RPMI7951 (cell line): Measurements from ENCODE around the gene LONP2. TPM values are rescaled to one million over a fixed set of nuclear protein-coding genes. Genes with fewer than 3 reads are reported as not detected.
A peak's percentile ranks its signal among the peaks of the same experiment; 100 is the strongest.
"Not testable (repeated sequence)": the region's sequence is repeated elsewhere in the genome, so short reads cannot be mapped to it uniquely, and the experiment has no call there.

Experiments
- DNase-seq: peaks from one replicate; pipeline ENCODE4 v3.0.0-alpha.2; 2012; ENCODE audit warnings: low read depth
- total RNA-seq: library from RNA; depleted of rRNA; stranded (reverse); fragments of >200 nt; shearing (Covaris generic); gene quantifications from 2 replicates; pipeline ENCODE4 v1.2.3, GENCODE V29; 2014

The LONP2 gene
- total RNA-seq, 1 experiment from 2014 or later: 47.9 TPM

GRCh38 chr16:48366165-48367093 is 122.3 kb downstream of the LONP2 start:
- DNase-seq: peak; percentile 74

- DNase-seq: no peak
Measured at GRCh38 chr16:48367441-48368049, 123.4 kb downstream of the LONP2 start.

- no peak for DNase-seq
Measured at GRCh38 chr16:48369765-48370164, 125.7 kb downstream of the LONP2 start.

DNA sequence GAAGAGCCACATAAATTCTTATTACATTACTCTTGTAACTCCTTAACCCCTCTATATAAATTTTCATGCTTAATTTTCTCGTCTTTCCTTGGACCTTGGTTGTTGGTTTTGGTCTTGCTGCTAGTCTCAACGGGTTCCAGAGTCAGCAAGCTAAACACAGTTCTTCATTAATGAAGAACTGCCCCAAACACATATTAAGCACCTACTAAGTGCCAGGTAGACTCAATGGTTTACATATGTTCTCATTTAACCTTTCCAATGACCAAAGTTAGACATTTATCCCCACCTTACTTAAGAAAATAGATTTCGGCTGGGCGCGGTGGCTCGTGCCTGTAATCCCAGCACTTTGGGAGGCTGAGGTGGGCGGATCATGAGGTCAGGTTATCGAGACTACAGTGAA is 126.1 kb downstream of the LONP2 start:
- no peak for DNase-seq

DNA sequence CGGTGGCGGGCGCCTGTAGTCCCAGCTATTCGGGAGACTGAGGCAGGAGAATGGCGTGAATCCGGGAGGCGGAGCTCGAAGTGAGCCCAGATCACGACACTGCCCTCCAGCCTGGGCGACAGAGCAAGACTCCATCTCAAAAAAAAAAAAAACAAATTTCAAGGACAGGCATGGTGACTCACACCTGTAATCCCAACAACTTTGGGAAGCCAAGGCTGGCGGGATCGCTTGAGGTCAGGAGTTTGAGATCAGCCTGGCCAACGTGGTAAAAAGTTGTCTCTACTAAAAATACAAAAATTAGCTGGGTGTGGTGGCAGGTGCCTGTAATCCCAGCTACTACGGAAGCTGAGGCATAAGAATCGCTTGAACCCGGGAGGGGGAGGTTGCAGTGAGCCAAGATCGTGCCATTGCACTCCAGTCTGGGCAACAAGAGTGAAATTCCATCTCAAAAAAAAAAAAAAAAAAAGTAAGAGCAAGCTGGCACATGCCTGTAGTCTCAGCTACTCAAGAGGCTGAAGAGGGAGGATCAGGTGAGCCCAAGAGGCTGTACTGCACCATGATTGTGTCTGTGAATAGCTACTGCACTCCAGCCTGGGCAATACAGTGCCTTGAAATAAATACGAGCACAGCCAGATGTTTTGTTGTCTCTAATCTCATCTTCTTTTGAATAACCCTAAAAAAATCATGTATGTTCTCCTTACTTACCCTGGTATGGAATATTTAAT is 126.7 kb downstream of the LONP2 start:
- not testable (repeated sequence) for DNase-seq

DNA sequence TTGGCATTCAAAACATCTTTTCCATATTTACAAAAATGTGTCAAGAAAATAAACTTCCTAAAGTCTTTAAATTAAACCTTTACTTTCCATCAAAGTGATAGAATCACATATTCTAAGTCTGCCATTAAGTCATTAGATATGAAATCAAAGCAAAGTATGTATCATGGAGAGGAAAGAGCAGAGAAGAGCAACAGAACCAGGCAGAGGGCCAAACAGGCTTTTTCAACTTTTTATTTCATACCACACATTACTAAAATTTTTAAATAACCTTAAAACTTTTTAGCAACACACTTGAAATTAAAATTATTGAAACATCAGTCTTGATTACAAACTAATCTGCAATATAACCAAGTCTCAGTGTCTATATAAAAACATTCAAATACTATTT is 127.3 kb downstream of the LONP2 start:
- no peak for DNase-seq

- DNase-seq: no peak
Measured at GRCh38 chr16:48372744-48373143, 128.6 kb downstream of the LONP2 start.

DNA sequence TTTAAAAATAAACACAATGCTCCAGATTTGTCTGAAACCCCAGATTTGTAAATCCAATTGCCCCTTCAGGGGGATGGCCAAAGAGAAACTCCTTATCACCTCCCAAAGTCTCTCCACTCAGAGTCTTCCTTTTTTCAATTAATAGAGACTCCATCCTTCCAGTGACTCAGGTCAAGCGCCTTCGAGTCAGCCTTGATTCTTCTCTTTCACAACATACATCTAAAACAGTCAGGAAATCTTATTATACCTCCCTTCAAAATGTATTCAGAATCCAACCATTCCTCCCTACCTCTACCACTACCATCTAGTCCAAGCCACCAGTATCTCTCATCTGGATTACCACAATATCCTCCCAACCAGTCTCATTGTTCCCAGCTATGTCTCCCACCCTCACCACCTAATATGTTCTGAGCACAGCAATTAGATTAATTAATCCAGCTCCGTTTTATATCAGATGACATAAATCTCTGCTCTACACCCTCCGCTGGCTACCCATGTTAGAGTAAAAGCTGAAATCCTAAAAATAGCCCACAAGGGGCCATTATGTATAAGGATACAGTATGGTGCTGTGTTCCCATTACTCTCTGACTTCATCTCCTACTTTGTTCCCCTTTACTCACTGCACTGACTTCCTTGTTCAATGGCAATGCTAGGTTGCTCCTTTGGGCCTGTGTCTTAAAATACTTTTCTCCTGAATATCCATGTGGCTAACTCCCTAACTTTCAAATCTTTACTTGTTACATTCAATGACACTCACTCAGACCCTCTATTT is 129.3 kb downstream of the LONP2 start:
- no peak for DNase-seq

GRCh38 chr16:48374255-48374654 is 130.2 kb downstream of the LONP2 start:
- no peak for DNase-seq

GRCh38 chr16:48377301-48377700 is 133.2 kb downstream of the LONP2 start:
- DNase-seq: not testable (repeated sequence)

GRCh38 chr16:48378276-48378675 is 134.2 kb downstream of the LONP2 start:
- no peak for DNase-seq

- no peak for DNase-seq
Measured at GRCh38 chr16:48378836-48379235, 134.7 kb downstream of the LONP2 start.

GRCh38 chr16:48381201-48381600 is 137.1 kb downstream of the LONP2 start:
- DNase-seq: peak; percentile 57

DNA sequence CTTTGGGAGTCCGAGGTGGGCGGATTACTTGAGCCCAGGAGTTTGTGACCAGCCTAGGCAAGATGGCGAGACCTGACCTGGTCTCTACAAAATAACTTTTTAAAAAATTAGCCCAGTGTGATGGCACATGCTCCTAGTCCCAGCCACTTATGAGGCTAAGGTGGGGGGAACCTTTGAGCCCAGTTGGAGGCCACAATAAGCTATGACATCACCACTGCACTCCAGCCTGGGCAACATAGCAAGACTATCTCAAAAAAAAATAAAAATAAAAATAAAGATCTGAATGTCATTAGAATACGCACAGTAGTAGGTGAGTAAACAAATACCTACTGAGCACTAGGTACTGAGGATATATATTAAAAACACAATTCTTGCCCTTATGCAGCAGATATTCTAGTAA is 138.0 kb downstream of the LONP2 start:
- no peak for DNase-seq

DNA sequence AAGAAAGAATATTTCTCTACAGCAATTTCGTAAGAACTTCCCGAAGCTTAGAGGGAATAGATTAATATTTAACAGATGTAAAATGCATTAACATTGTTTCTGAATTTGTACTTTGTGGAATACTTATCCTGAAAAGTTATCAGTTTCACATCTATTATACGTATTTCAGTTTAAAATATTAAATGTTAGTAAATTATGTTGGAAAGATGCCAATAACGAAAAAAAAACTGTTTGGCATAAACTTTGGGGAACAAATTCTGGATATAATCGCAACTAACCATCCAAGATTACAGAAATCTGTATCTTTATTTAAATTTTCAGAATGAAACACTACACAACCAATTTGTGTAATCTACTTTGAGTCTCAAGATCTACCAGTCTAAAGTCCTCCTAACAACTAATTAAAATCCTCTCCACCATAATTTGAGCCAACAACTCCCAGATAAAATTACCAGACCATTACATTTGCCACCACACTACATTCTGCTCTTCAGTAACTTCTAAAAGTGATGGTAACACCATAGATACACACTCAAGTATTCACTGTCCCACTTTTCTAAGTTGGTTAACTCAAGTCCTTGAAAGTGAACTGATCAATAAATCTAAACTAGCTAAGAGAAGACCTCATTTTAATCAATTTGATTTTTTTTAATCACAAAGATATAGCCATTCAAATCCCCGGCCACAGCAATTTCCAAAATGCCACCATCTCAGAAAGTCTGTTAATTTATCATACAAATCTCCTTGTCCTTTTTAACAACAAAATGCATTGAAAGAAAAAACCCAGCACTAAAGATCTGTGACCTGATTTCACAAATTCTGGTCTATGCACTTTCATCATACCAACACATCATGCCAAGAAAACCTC is 139.1 kb downstream of the LONP2 start:
- DNase-seq: no peak

DNA sequence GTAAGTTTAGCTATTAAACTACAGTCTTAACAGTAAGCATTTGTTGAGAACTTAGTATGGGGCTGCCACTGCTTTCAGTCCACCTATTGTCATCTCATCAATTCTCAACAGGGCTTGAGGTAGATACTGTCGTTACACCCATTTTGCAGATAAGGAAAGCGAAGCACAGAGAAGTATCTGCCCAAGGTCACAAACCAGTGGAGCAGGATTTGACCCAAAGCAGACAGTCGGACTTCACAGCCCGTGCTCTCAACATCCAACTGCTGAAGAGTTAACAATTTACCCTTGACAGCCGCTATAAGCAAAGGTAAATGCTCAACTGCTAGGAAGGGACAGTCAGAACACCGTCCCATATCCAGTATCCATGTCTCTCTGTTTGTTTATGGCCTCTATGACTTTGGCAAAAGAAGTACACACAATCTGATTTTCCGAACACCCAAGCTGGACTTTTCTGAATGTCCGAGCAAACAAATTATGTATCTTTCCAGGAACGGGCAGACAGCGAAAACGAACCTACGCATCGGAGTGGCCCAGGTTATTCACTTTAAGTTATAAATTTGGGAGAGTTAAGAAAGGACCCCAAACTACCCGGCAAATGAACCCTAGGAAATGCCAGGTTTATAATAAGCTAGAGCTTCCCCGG is 139.9 kb downstream of the LONP2 start:
- peak; percentile 22 for DNase-seq

DNA sequence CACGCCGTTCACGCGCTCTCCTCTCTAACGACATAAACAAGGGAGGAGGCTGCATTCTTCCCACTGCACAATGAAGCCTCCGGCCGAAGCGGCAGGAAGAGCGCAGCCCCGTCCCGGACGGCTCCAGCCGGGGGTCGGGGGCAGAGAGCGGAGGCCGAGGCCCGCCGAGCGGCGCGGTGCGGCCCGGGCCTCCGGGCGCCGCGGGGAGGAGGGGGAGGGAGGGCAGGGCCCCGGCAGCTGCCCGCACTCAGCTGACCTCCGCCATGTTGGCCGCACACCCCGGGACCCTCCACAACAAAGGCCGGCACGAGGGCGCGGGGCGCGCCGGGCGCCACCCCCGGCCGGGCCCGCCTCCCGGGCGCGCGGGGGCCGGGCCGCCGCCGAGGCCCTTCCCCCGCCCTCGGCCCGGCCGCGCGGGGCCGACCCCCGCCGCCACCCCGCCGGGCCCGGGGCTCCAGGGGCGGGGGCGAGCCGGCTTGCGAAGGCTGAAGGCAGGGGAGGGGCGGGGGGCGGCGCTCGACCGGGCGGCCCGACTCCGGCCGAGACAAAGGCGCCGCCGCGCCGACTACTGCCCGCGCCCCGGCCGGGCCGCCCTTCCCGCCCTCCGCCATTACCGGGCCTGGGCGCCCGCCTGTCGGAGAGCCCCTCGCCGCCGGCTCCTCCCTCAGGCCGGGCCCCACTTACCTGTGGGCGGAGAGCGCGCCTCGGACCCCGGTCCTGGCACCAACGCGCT is 140.6 kb downstream of the LONP2 start:
- DNase-seq: peak; percentile 48

- DNase-seq: peak; percentile 79
Measured at GRCh38 chr16:48385253-48386150, 141.4 kb downstream of the LONP2 start, which contains the start of gene SIAH1. Gene SIAH1 (minus strand): TSS chr16:48385413. CDS start chr16:48362428, 22,985 bp downstream.
